Measurements from ENCODE around the gene VPS4B. TPM values are rescaled to one million over a fixed set of nuclear protein-coding genes. Genes with fewer than 3 reads are reported as not detected.

Gene VPS4B
- total and polyA plus RNA-seq, 10 of the 15 experiments (the other 5 are each of a cell fraction or from before 2014, with no cell fraction given) = 21.4 to 37.6 (median 29.8) TPM

- TF ChIP-seq BMI1 (IDR thresholded peaks at IDR 0.05; ENCODE audit: borderline replicate concordance) = no peak
- no peak for TF ChIP-seq ZNF207 (IDR thresholded peaks at IDR 0.05; ENCODE audit: borderline replicate concordance)
- TF ChIP-seq, protein P1, sequence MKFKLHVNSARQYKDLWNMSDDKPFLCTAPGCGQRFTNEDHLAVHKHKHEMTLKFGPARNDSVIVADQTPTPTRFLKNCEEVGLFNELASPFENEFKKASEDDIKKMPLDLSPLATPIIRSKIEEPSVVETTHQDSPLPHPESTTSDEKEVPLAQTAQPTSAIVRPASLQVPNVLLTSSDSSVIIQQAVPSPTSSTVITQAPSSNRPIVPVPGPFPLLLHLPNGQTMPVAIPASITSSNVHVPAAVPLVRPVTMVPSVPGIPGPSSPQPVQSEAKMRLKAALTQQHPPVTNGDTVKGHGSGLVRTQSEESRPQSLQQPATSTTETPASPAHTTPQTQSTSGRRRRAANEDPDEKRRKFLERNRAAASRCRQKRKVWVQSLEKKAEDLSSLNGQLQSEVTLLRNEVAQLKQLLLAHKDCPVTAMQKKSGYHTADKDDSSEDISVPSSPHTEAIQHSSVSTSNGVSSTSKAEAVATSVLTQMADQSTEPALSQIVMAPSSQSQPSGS (IDR thresholded peaks at IDR 0.05; ENCODE audit: low read length) = no peak
Observed at GRCh38 chr18:63427558-63427957, 5.3 kb upstream of the VPS4B start (continued).

DNA sequence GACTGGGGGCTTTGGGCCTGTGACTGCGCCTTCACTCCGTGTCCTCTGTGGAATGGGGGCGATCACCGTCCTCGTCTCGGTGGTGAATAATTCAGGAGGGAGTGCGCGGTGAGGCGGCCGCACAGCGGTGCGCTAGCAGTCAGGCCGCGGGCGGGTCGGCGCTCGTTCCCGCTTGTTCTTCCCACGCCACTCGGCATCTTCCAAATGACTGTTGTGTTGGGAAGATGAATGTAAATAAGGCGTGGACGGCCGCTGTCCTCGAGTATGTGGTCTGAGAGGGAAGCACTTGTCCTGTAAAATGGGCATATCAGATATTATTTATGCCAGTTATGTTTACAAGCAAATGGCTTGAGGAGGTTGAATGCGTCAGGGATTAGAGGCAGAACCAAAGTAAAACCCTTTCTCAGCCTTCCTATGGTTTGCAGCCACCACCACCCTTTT, 608 bp upstream of the VPS4B start:
- peak overlapping the region; percentile 81 for H2AFZ ChIP-seq (ENCODE audit: control insufficient read depth, low read depth, low read length)
- BruUV-seq (replicated peaks) = TSS peak; percentile 99
- DNase-seq (ENCODE audit: low read depth, low spot score) (no peak), ATAC-seq (peak; percentile 59), FAIRE-seq (no peak)
- CTCF ChIA-PET = interaction anchor here (1.0 to 1.2 kb wide), 2 partner anchors 17 to 440 kb away, joined by 3 to 4 read pairs; no protein-coding TSS in a partner anchor
- H3K4me2 ChIP-seq (ENCODE audit: control insufficient read depth, insufficient read depth) = peak overlapping the region; percentile 99
- no peaks in the 10 kb centered on the region for H3K27me3 ChIP-seq (replicated peaks in 1 of 2; ENCODE audit: control insufficient read depth in 2 of 2, insufficient read depth in 2 of 2, low read length in 1 of 2)
- SMC1A ChIA-PET (ENCODE audit: uncharacterized antibody, unreplicated experiment) = interaction anchor here (1.0 to 1.7 kb wide), 5 partner anchors 9 to 405 kb away, joined by 3 to 4 read pairs (median 3); no protein-coding TSS in a partner anchor
- intact Hi-C loops (cut with micrococcal nuclease; ENCODE audit: unreplicated experiment) (loop anchor here (1.0 to 10.0 kb wide), 4 partner anchors 56 to 898 kb away; partner anchors contain the start of genes KDSR and ZCCHC2), in situ Hi-C loops (cut with MboI) (loop anchor here (10.0 kb wide), 1 partner anchor 708 kb away; the partner anchor contains the start of gene PHLPP1)
- H3K9ac ChIP-seq (ENCODE audit: control insufficient read depth, insufficient read depth, low read length) = peak overlapping the region; percentile 96
- under 1% methylated on average over 26 of the region's 26 CpGs for WGBS (ENCODE audit: insufficient coverage, insufficient replicate concordance, low lambda C conversion rate, missing lambda C conversion rate)
- H3K9me3 ChIP-seq (replicated peaks; ENCODE audit: control insufficient read depth, insufficient read depth, low read length) = no peaks in the 10 kb centered on the region
- H3K4me3 ChIP-seq = peak overlapping the region; percentile 77
- H3K4me1 ChIP-seq (ENCODE audit: control insufficient read depth, insufficient read depth, low read length) = no peaks in the 10 kb centered on the region
- H4K20me1 ChIP-seq (ENCODE audit: control insufficient read depth, insufficient read depth) = no peaks in the 10 kb centered on the region
- POLR2A ChIA-PET = interaction anchor here (1.0 to 3.1 kb wide), 2 partner anchors 16 to 57 kb away, joined by 3 to 10 read pairs; no protein-coding TSS in a partner anchor
- no peak for TF ChIP-seq MTA3 (IDR thresholded peaks at IDR 0.05; ENCODE audit: borderline replicate concordance, low read length)
- TF ChIP-seq, protein P2, sequence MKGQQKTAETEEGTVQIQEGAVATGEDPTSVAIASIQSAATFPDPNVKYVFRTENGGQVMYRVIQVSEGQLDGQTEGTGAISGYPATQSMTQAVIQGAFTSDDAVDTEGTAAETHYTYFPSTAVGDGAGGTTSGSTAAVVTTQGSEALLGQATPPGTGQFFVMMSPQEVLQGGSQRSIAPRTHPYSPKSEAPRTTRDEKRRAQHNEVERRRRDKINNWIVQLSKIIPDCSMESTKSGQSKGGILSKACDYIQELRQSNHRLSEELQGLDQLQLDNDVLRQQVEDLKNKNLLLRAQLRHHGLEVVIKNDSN (IDR thresholded peaks at IDR 0.05; ENCODE audit: borderline replicate concordance, extremely low read length, insufficient read depth, low read depth, low read length) = no peak
- peak; percentile 14 for TF ChIP-seq RELA (IDR thresholded peaks at IDR 0.05; ENCODE audit: borderline replicate concordance, partially characterized antibody)
- 0 out of 2 replicates have a peak, but pooled peaks have one; percentile 8 for TF ChIP-seq POLR2A (IDR thresholded peaks at IDR 0.05; ENCODE audit: low read depth, low read length)
- TF ChIP-seq NFYA (IDR thresholded peaks at IDR 0.05; ENCODE audit: borderline replicate concordance, low read depth, low read length) = no peak
- TF ChIP-seq KLF5 (IDR thresholded peaks at IDR 0.05; ENCODE audit: partially characterized antibody) = no peak
- 0 out of 2 replicates have a peak, but pooled peaks have one; percentile 37 for TF ChIP-seq LARP7 (IDR thresholded peaks at IDR 0.05)
- TF ChIP-seq CHD1 (IDR thresholded peaks at IDR 0.05; ENCODE audit: low read depth, low read length) = 0 out of 2 replicates have a peak, but pooled peaks have one; percentile 32
- TF ChIP-seq IKZF1 (conservative IDR thresholded peaks at IDR 0.05) = no peak
- no peak for TF ChIP-seq RB1 (IDR thresholded peaks at IDR 0.05; ENCODE audit: borderline replicate concordance)
- no peak for TF ChIP-seq TBL1XR1 (IDR thresholded peaks at IDR 0.05; ENCODE audit: low read depth, low read length)
- 0 out of 2 replicates have a peak, but pooled peaks have one; percentile 0 for TF ChIP-seq BCL11A (IDR thresholded peaks at IDR 0.05; ENCODE audit: low read depth, low read length)
- no peak for TF ChIP-seq STAT3 (IDR thresholded peaks at IDR 0.05; ENCODE audit: low read depth, low read length)
- TF ChIP-seq, protein P1 (IDR thresholded peaks at IDR 0.05; ENCODE audit: low read length) = no peak
- peaks cover 40% of the 10 kb centered on the region for H3K79me2 ChIP-seq (ENCODE audit: control insufficient read depth, insufficient read depth, low read length)
- RAD21 ChIA-PET (ENCODE audit: unreplicated experiment) = interaction anchor here (1.0 to 1.2 kb wide), 3 partner anchors 16 to 100 kb away, joined by 3 to 7 read pairs (median 5); no protein-coding TSS in a partner anchor
- peak overlapping the region; percentile 94 for H3K27ac ChIP-seq (ENCODE audit: control insufficient read depth, insufficient read depth)
- no peaks in the 10 kb centered on the region; a peak in 1 of 4 replicates for H3K36me3 ChIP-seq (ENCODE audit: control insufficient read depth in 2 of 2, insufficient read depth in 2 of 2, low read length in 1 of 2)

Data from GM12878 (cell line).